H9 (cell line): ENCODE results near the gene TMEM184A. TPM values are rescaled to one million over a fixed set of nuclear protein-coding genes. Genes with fewer than 3 reads are reported as not detected.

ENCODE experiments used
- DNase-seq: peaks from one replicate; pipeline ENCODE4 v3.0.0-alpha.2; 2017
- H2AFZ ChIP-seq: one replicate; pipeline ENCODE4 v1.6.1; 2013; ENCODE audit warnings: mild to moderate bottlenecking, low read length, control low read depth, moderate library complexity
- H2AK5ac ChIP-seq: 2 replicates; pipeline ENCODE4 v1.6.1; 2013; ENCODE audit warnings: low read length, control low read depth, mixed read lengths; ENCODE audit not compliant: insufficient read length
- H2BK120ac ChIP-seq: one replicate; pipeline ENCODE4 v1.6.1; 2013; ENCODE audit warnings: low read depth, mild to moderate bottlenecking, low read length, control low read depth, inconsistent platforms; ENCODE audit not compliant: poor library complexity, severe bottlenecking
- H2BK12ac ChIP-seq: 2 replicates; pipeline ENCODE4 v1.6.1; 2013; ENCODE audit warnings: low read length, control low read depth, mixed read lengths, low read depth; ENCODE audit not compliant: insufficient read length
- H2BK15ac ChIP-seq: 2 replicates; pipeline ENCODE4 v1.6.1; 2013; ENCODE audit warnings: low read depth, low read length, control low read depth
- H2BK20ac ChIP-seq: one replicate; pipeline ENCODE4 v1.6.1; 2013; ENCODE audit warnings: low read depth, mild to moderate bottlenecking, low read length, control low read depth, inconsistent platforms; ENCODE audit not compliant: poor library complexity, severe bottlenecking
- H2BK5ac ChIP-seq: 2 replicates; pipeline ENCODE4 v1.6.1; 2013; ENCODE audit warnings: low read length, control low read depth, mixed read lengths; ENCODE audit not compliant: insufficient read length
- H3K14ac ChIP-seq: 2 replicates; pipeline ENCODE4 v1.6.1; 2013; ENCODE audit warnings: low read length, control low read depth; ENCODE audit not compliant: insufficient read depth
- H3K18ac ChIP-seq: 2 replicates; pipeline ENCODE4 v1.6.1; 2013; ENCODE audit warnings: low read depth, mild to moderate bottlenecking, mixed read lengths, low read length, control low read depth; ENCODE audit not compliant: insufficient read length
- H3K23ac ChIP-seq: 2 replicates; pipeline ENCODE4 v1.6.1; 2013; ENCODE audit warnings: low read length, control low read depth, mixed read lengths, low read depth; ENCODE audit not compliant: insufficient read length
- H3K23me2 ChIP-seq: 2 replicates; pipeline ENCODE4 v1.6.1; 2013; ENCODE audit warnings: low read depth, mild to moderate bottlenecking, mixed read lengths, low read length, control low read depth; ENCODE audit not compliant: insufficient read length, poor library complexity, severe bottlenecking
- H3K27ac ChIP-seq: 2 replicates; pipeline ENCODE4 v1.5.1; 2013; ENCODE audit warnings: low read length, control low read depth, mixed read lengths, low read depth; ENCODE audit not compliant: insufficient read length
- H3K27me3 ChIP-seq: 2 replicates; pipeline ENCODE4 v1.6.1; 2013; ENCODE audit warnings: low read length, control low read depth, inconsistent platforms; ENCODE audit not compliant: insufficient read depth
- H3K4ac ChIP-seq: 2 replicates; pipeline ENCODE4 v1.6.1; 2013; ENCODE audit warnings: low read depth, mild to moderate bottlenecking, control low read depth, inconsistent platforms, low read length, moderate library complexity
- H3K4me1 ChIP-seq: 2 replicates; pipeline ENCODE4 v1.6.1; 2013; ENCODE audit warnings: low read length, control low read depth, inconsistent platforms; ENCODE audit not compliant: insufficient read depth
- H3K4me2 ChIP-seq: 2 replicates; pipeline ENCODE4 v1.6.1; 2013; ENCODE audit warnings: low read length, control low read depth, mixed read lengths; ENCODE audit not compliant: insufficient read length, insufficient read depth
- H3K56ac ChIP-seq: 2 replicates; pipeline ENCODE4 v1.6.1; 2013; ENCODE audit warnings: low read depth, mild to moderate bottlenecking, mixed read lengths, low read length, control low read depth; ENCODE audit not compliant: insufficient read length
- H3K79me1 ChIP-seq: 2 replicates; pipeline ENCODE4 v1.6.1; 2013; ENCODE audit warnings: low read depth, mild to moderate bottlenecking, moderate library complexity, low read length, control low read depth, inconsistent platforms; ENCODE audit not compliant: insufficient read depth, poor library complexity, severe bottlenecking
- H3K79me2 ChIP-seq: 2 replicates; pipeline ENCODE4 v1.6.1; 2013; ENCODE audit warnings: low read length, control low read depth, inconsistent platforms; ENCODE audit not compliant: insufficient read depth
- H3K9ac ChIP-seq: 2 replicates; pipeline ENCODE4 v1.6.1; 2013; ENCODE audit warnings: low read length, control low read depth, mixed read lengths; ENCODE audit not compliant: insufficient read length; ENCODE audit errors: extremely low read depth
- H3K9me3 ChIP-seq: one replicate; pipeline ENCODE4 v1.6.1; 2013; ENCODE audit warnings: low read depth, low read length, inconsistent platforms; ENCODE audit not compliant: control insufficient read depth
- H3T11ph ChIP-seq: one replicate; pipeline ENCODE4 v1.6.1; 2013; ENCODE audit warnings: mild to moderate bottlenecking, low read length, control low read depth, inconsistent platforms
- H4K20me1 ChIP-seq: one replicate; pipeline ENCODE4 v1.6.1; 2013; ENCODE audit not compliant: control insufficient read depth, insufficient read length, insufficient read depth
- H4K5ac ChIP-seq: 2 replicates; pipeline ENCODE4 v1.6.1; 2013; ENCODE audit warnings: low read depth, mild to moderate bottlenecking, mixed read lengths, low read length, control low read depth; ENCODE audit not compliant: insufficient read length
- H4K8ac ChIP-seq: replicated peaks from 2 replicates; pipeline ENCODE4 v1.6.1; 2013; ENCODE audit warnings: low read length, control low read depth, mixed read lengths, low read depth; ENCODE audit not compliant: insufficient read length
- H4K91ac ChIP-seq: 2 replicates; pipeline ENCODE4 v1.6.1; 2013; ENCODE audit warnings: low read depth, mild to moderate bottlenecking, moderate library complexity, mixed read lengths, low read length, control low read depth; ENCODE audit not compliant: insufficient read length
- H3K27ac Mint-ChIP-seq, 3 experiments: 2 replicates in 2 of 3; 3 replicates in 1 of 3; pipeline ENCODE4 v1.8.0; 2020 to 2021; ENCODE audit warnings: mixed read lengths in 3 of 3, mild to moderate bottlenecking in 1 of 3, moderate library complexity in 1 of 3
- H3K27me3 Mint-ChIP-seq: 2 replicates; pipeline ENCODE4 v1.8.0; 2021; ENCODE audit warnings: low read depth, mild to moderate bottlenecking, moderate library complexity, mixed read lengths
- H3K36me3 Mint-ChIP-seq, 3 experiments: 2 replicates in 2 of 3; 3 replicates in 1 of 3; pipeline ENCODE4 v1.8.0; 2020 to 2021; ENCODE audit warnings: low read depth in 3 of 3, mixed read lengths in 3 of 3; ENCODE audit not compliant: insufficient read depth in 1 of 3
- H3K4me1 Mint-ChIP-seq, 2 experiments: 2 replicates each; pipeline ENCODE4 v1.8.0; 2020; ENCODE audit warnings: mixed read lengths in 2 of 2
- H3K4me3 Mint-ChIP-seq, 2 experiments: 2 replicates in 1 of 2; 3 replicates in 1 of 2; pipeline ENCODE4 v1.8.0; 2020 to 2021; ENCODE audit warnings: mild to moderate bottlenecking in 2 of 2, mixed read lengths in 2 of 2, moderate library complexity in 1 of 2
- H3K9me3 Mint-ChIP-seq, 2 experiments: 2 replicates in 1 of 2; 3 replicates in 1 of 2; pipeline ENCODE4 v1.8.0; 2020; ENCODE audit warnings: mild to moderate bottlenecking in 2 of 2, mixed read lengths in 2 of 2, moderate library complexity in 1 of 2
- CTCF ChIP-seq: fragments of 200-600 bp; sonication (generic); conservative IDR thresholded peaks from 3 replicates; pipeline ENCODE4 v1.8.0; 2021; ENCODE audit warnings: antibody characterized with exemption, mild to moderate bottlenecking
- WGBS: extraction: QIAGEN DNeasy Blood & Tissue Kit; methylation state at CpG from one replicate; pipeline ENCODE4 v1.1.7; 2013; ENCODE audit warnings: missing lambda C conversion rate, low lambda C conversion rate, mixed read lengths; ENCODE audit not compliant: insufficient read length; ENCODE audit errors: extremely low coverage; 5-methylcytosine and 5-hydroxymethylcytosine counted together
- total RNA-seq: library from RNA; stranded (reverse); gene quantifications from 2 replicates; pipeline ENCODE4 v1.2.1, GENCODE V29; 2021

TMEM184A gene
- total RNA-seq, 1 experiment from 2014 or later, result 1.3 TPM

DNA sequence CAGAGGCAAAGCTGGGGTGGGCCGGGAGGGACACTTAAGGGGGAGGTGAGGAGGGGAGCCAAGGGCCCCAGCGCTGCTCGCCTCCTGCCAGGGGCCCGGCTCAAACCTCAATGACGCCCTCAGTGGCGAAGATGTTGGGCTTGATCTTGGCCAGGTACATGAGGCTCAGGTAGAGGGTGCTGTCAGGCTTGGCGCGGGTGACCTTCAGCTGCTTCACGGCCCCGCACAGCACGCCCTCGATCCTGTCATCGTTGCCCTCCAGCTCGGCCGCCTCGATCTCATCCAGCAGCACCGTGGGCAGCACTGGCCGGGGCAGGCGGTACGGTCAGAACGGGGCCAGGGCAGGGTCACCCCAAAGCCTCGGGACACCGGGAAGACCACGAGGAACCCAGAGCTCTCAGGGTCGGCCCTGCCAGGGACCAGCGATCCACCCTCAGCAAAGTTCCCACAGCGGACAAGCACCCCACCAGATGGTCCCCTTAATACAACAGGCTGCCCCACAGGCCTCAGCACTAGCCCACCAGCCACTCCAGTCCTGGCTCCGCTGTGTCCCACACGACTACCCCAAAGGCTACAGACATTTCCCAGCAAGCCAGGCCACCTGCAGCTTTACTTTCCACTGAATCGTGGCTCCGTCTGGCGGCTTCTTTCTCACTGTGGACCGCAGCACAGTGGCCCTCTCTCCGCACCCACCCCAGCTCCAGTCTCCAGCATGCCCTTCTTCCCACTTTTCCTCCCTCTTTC lies 55.8 kb downstream of the TMEM184A start:
- no CpG with 5 or more reads among the region's 34 CpGs for WGBS
- H3K79me2 ChIP-seq, result peaks cover 14% of the 10 kb centered on the region; the same call in 1 of the 2 replicates

More for the DNA sequence above, 55.8 kb downstream of the TMEM184A start:
- Histone ChIP-seq H3T11ph (no peak overlapping the region), H3K27ac (no peak overlapping the region), H3K14ac (no peak overlapping the region), H3K4me1 (no peaks in the 10 kb centered on the region), H2BK5ac (no peak overlapping the region), H3K4me2 (no peak overlapping the region), H4K20me1 (no peaks in the 10 kb centered on the region), H4K5ac (no peak overlapping the region), H4K91ac (no peak overlapping the region), H3K9ac (no peak overlapping the region), H2BK20ac (no peak overlapping the region), H2BK15ac (no peak overlapping the region), H3K23me2 (peaks cover 10% of the 10 kb centered on the region), H2AFZ (no peak overlapping the region), H3K27me3 (no peaks in the 10 kb centered on the region), H2BK120ac (no peak overlapping the region), H2AK5ac (no peak overlapping the region), H2BK12ac (no peak overlapping the region), H3K4ac (no peak overlapping the region), H3K18ac (no peak overlapping the region), H3K79me1 (no peaks in the 10 kb centered on the region), H3K56ac (no peak overlapping the region), H4K8ac (no peak overlapping the region), H3K23ac (no peak overlapping the region), H3K9me3 (no peaks in the 10 kb centered on the region)
- Mint-ChIP-seq H3K36me3 (peaks cover 32 to 64% (median 50%) of the 10 kb centered on the region in 3 experiments; a peak in 6 of 7 replicates), H3K4me1 (peaks cover 2 to 11% of the 10 kb centered on the region in 2 experiments; a peak in 3 of 4 replicates), H3K27ac (no peak overlapping the region), H3K9me3 (no peaks in the 10 kb centered on the region), H3K27me3 (no peaks in the 10 kb centered on the region), H3K4me3 (no peak overlapping the region)
- TF ChIP-seq CTCF, result no peak
- DNase-seq, result no peak
